GM15510 (cell line): ENCODE data around the gene NDUFV1.

Experiments
- POLR2A ChIP-seq: IDR thresholded peaks from 3 replicates; pipeline ENCODE4 v1.6.1; 2011; ENCODE audit warnings: borderline replicate concordance; ENCODE audit not compliant: insufficient read length; ENCODE audit errors: extremely low read depth

The NDUFV1 gene

DNA sequence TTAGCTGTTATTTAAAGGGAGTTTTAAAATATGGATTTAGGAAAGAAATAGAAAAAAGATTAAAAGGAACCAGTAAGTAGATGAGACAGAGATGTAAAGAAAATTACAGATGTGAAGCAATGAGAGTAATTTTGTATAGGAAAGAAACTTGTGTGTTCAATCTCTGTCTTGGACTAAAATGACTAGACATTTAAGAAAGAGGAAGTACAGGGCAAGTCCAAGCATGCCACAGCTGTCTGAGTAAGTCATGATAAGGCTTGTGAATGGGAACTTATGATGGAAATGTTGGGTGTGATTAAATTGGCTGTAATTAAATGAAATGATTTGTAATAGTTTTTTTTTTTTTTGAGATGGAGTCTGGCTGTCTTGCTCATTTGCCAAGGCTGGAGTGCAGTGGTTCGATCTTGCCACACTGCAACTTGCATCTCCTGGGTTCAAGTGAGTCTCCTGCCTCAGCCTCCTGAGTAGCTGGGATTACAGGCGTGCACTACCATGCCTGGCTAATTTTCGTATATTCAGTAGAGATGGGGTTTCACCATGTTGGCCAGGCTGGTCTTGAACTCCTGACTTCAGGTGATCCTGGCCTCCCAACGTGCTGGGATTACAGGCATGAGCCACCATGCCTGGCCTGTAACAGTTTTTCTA lies 49.7 kb downstream of the NDUFV1 start:
- no peak for TF ChIP-seq POLR2A

DNA sequence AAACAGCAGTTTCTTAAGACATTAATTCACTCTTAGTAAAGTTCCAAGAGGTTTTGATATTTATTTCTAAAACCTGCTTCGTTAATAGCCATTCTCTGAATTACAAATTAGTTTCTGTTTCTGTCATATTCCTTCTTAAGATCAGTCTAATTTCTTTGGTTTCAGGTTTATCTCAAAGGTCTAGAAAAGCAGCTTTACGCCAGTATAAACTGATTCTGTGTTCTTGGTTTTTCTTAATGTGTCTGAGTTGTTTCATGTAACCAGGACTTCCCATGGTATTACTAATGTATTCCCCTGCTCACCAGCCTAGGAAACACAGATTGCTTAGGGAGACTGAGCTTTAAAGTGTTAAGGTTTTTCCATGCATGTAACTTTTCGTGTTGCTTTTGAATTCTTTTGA lies 50.6 kb downstream of the NDUFV1 start:
- TF ChIP-seq POLR2A, result no peak
